HG03103 (cell line): ENCODE measurements around the gene TAF1B.

ENCODE experiments used
- ATAC-seq: cut with Tn5 transposase; IDR thresholded peaks from one replicate; pipeline ENCODE4 v1.9.1; 2021; ENCODE audit warnings: low read depth; ENCODE audit not compliant: unreplicated experiment

The TAF1B gene

DNA sequence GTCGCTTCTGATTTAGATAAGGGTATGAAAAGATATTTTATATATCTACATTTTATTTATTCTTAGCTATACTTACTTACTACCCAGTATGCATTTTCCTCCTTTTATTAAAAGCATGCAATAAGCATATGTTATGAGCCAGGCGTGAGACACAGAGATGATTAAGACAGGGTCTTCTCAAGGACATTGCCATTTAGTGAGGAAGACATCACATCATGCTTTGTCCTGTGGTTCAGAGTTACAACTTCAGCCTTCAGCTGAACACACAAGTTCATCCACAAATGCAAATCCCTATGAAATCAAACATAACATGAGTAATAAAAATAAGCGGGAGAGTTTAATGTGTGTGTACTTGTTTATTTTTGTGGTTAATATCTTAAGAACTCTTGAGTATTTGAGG is 138.4 kb downstream of the TAF1B start:
- no peak for ATAC-seq

DNA sequence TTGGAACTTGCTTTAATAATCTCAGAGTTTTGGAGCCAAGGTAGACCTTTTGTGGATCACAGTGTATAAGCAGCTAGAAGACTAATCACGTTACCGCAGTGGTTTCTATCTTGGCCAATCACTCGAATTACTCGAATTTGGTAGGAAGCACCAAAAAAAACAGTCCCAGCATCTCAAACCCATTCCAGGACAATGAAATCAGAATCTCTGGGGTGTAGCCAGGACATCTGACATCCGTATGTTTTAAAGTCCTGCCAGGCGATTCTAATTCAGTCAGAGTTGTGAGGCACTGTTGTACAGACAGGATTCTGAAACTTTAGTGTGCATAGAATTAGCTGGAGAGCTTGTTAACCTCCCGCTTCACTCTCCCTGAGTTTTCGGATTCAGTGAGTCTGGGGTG is 139.0 kb downstream of the TAF1B start:
- ATAC-seq = no peak

DNA sequence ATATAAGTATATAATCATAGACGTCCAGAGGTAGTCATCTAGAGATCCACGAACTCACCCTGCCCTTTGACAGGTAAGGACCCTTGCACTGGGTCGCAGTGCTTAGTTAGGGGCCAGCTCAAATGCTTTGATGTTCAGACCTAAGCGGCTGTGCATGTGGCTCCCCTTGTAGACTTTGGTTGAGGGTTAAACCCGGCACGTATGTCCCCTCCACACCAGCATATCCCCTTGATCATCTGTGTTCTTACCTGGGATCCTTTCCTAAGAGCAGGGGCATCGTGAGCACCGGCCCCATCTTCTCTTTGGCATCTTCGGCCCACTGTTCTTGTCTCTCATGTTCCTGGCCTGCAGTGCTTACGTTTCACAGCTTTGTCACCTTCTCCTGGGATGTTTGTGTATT is 139.6 kb downstream of the TAF1B start:
- no peak for ATAC-seq

DNA sequence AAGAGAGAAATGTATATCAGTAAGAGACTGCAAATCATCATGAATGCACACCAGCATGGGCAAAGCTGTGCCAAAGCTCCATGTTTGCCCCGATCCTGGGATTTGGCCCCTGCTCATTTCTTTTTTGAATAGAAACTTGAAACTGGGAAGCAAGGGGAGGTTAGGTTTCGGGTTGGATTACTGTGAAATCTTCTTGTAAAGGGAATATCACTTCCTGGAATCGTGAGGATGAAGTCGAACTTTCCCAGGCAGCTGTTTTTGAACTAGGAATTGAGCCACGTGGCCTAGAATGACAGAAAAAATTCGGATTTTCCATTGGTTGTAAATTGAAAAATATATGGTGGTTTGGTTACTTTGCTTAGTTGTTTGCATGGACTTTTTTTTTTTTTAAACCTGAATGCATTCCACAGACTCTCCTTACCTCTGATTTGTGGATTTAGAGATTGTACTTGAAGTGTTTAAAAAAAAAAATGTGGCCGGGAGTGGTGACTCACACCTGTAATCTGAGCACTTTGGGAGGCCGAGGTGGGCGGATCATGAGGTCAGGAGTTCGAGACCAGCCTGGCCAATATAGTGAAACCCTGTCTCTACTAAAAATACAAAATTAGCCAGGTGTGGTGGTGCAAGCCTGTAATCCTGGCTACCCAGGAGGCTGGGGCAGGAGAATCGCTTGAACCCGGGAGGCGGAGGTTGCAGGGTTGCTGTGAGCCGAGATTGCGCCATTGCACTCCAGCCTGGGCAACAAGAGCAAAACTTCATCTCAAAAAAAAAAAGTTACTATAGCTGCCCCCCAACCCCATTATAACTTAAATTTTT is 140.3 kb downstream of the TAF1B start:
- ATAC-seq = no peak
